GM19240 (cell line): Measurements from ENCODE around the gene KRTAP5-8.
"Not testable (repeated sequence)": the region's sequence is repeated elsewhere in the genome, so short reads cannot be mapped to it uniquely, and the experiment has no call there.

Source experiments
- DNase-seq: peaks from one replicate; pipeline ENCODE4 v3.0.0; 2011; ENCODE audit warnings: low spot score; ENCODE audit not compliant: insufficient read length

Gene KRTAP5-8, protein sequence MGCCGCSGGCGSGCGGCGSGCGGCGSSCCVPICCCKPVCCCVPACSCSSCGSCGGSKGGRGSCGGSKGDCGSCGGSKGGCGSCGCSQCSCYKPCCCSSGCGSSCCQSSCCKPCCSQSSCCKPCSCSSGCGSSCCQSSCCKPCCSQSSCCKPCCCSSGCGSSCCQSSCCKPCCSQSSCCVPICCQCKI

DNA sequence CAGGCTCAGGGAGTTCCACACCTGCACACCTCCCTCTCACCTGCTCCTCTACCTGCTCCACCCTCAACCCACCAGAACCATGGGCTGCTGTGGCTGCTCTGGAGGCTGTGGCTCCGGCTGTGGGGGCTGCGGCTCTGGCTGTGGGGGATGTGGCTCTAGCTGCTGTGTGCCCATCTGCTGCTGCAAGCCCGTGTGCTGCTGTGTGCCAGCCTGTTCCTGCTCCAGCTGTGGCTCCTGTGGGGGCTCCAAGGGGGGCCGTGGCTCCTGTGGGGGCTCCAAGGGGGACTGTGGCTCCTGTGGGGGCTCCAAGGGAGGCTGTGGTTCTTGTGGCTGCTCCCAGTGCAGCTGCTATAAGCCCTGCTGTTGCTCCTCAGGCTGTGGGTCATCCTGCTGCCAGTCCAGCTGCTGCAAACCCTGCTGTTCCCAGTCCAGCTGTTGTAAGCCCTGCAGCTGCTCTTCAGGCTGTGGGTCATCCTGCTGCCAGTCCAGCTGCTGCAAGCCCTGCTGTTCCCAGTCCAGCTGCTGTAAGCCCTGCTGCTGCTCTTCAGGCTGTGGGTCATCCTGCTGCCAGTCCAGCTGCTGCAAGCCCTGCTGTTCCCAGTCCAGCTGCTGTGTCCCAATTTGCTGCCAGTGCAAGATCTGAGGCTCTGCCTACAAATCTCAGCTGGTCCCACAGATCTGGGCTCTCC is at the start of gene KRTAP5-8:
Gene KRTAP5-8 (plus strand): TSS at position 49 of the 689 bp plus-strand sequence. CDS start 31 bp downstream, at position 80.
- not testable (repeated sequence) for DNase-seq

DNA sequence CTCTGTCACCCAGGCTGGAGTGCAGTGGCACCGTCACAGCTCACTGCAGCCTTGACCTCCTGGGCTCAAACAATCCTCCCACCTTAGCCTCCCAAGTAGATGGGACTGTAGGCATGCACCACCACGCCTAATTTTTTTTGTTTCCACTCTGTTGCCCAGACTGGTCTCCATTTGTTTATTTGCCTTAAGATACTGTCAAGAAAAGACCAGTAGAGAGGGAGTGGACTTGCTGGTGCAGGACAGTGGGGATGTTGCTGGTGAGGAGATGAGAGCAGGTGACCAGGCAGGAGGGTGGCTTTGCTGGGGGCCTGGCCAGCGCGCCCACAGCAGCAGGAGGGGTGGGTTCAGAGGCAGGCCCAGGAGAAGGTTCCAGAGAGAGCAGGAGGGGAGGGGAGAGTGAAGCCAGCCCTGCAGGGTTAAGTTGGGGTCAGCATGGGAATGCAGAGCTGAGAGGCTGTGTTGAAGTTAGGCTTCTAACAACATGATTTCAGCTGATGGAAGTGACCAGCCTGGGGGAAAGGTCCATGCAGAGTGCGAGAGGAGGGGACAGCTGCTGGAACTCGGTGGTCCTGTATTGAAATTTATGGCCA is 49.0 kb upstream of the KRTAP5-8 start:
- no peak for DNase-seq

- DNase-seq: peak; percentile 35
Observed at GRCh38 chr11:71489311-71490043, 48.3 kb upstream of the KRTAP5-8 start.

- DNase-seq: no peak
Observed at GRCh38 chr11:71490044-71490730, 47.6 kb upstream of the KRTAP5-8 start.

DNA sequence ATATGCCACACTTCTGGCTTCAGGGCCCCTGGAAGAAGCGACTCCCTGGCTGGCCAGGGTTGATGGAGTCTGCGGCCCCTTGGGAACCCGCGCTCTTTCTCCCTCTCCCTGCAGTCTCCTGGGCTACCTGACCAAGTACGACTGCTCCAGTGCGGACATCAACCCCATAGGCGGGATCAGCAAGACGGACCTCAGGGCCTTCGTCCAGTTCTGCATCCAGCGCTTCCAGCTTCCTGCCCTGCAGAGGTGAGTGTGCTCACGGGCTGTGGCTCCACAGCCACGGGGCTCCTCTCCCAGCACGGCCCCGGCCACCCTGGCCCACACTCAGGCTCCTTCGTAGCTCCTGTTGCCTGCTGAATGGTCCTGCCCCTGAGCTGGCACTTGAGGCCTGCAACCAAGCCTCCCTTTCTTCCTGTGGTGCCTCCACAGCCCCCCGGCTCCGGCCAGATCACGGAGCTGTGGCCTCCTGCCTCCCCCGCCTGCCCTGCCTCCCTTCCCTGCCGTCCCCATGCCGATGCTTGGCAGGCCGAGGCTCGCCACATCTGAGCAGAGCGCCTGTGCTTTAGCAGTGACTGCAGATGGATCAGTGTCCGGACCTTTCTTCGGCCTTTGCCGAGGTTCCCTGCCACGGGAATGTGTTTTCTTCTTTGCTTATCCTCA is 47.0 kb upstream of the KRTAP5-8 start:
- no peak for DNase-seq

DNA sequence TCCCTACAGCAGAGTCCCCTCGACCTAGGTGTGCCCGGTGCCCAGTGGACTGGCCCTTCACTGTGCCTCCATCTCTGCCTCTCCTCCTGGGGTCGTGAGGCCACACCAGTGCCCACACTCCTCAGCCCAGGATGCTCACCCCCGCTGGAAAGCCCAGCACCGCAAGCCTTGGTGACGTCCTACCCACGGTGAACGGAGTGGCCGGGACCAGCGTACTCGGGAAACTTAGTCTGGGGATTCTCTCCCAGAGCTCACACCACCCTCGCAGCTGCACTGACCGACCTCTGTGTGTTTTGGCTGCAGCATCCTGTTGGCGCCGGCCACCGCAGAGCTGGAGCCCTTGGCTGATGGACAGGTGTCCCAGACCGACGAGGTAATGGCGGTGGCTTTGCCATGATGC is 46.3 kb upstream of the KRTAP5-8 start:
- no peak for DNase-seq

GRCh38 chr11:71491940-71492339 is 45.9 kb upstream of the KRTAP5-8 start:
- no peak for DNase-seq

DNA sequence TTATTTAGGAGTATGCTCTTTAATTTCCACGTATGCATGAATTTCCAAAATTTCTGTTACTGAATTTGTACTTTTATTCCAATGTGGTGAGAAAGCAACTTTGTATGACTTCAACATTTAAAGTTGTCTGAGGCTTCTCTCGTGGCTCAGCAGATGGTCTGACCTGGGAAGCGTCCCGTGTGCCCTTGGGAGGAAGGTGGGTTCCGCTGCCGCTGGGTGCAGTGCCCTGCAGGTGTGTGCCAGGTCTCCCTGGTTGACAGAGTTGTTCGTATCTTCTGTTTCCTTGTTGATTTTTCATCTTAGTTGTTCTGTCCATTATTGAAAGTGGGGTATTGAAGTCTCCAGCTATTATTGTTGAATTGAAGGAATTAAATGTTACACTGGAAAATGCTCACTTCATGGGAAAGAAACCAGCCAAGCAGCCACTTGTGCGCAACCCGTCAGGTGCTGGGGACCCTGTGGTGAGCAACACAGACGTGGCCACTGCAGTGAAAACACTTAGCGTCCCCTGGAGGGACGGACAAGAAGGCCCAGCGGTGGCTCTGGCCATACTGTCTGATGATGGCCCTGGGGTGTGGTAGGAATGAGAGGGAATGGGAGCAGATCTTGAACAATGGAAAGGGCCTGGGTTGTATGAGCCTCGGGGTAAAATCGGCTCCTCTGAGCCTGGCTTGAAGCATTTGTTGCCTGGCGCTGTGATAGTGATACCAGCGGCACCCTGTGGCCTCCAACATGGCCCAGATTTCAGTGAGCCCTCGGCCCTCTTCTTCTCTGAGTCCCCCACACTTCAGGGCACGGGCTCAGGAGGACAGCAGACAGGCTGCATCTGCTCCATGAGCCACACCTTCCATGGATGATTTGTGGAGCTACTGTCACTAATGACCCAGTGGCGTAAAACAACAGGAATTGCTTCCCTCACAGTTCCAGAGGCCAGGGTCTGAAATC is 42.3 kb upstream of the KRTAP5-8 start:
- DNase-seq: no peak

DNA sequence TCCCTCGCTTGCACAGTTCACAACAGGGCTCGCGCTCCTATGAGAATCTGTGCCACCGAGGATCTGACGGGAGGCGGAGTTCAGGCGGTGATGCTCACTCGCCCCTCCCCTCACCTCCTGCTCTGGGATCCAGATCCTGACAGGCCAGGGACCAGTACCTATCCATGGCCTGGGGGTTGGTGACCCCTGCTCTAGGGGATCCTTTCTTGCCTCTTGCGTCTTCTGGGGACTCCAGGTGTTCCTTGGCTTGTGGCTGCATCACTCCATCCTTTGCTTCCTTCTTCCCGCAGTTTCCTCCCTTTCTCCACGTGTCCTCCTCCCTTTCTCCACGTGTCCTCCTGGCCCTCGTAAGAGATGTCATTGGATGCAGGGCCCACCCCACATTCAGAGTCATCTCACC is 41.4 kb upstream of the KRTAP5-8 start:
- no peak for DNase-seq

DNA sequence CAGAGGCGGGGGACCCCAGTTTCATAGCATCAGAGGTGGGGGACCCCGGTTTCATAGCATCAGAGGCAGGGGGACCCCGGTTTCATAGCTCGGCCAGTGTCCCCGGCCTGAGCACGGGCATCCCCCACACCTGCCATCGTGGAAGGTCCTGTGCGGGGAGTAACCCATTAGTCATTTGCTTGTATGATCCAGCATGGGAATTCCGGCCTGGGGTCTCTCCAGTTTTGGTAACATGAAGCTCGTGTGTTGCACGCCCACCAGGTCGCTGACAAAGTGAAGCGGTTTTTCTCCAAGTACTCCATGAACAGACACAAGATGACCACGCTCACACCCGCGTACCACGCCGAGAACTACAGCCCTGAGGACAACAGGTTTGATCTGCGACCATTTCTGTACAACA is 39.7 kb upstream of the KRTAP5-8 start:
- DNase-seq: no peak

DNA sequence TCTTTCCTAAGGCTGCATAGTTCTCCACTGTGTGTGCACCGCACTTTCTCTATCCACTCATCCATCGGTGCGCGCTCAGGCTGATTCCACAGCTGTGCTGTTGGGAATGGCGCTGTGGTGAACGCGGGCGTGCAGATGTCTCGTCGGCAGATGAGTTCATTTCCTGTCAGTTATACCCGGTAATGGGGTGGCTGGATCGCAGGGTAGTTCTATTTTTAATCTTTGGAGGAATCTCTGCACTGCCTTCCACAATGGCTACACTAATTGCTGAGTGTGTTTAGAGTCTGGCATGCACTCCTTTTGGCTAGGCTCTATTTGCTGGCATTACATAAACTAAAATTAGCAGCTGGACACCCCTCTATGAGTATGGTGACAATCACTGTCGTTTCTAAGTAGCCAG is 38.7 kb upstream of the KRTAP5-8 start:
- no peak for DNase-seq

- no peak for DNase-seq
Observed at GRCh38 chr11:71499546-71499945, 38.3 kb upstream of the KRTAP5-8 start.

DNA sequence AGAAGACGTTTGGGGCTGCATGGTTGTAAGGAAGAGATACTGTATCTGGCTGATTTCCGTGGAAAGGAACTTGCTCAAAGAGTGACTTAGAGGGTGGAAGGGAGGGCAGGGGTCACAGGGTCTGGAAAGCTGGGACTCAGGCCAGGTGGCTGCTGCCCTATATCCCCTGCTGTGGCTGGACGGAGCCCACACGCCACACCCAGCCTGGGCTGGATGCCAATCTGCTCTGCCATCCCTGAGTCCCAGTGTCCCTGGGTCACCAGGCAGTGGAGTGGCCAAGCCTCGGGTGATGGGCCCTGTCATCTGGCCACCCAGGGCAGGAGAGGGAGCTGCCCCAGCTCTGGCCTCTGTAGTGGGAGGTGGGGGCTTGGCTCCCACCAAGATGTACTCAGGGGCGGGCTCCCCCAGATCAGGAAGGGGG is 37.2 kb upstream of the KRTAP5-8 start:
- no peak for DNase-seq

DNA sequence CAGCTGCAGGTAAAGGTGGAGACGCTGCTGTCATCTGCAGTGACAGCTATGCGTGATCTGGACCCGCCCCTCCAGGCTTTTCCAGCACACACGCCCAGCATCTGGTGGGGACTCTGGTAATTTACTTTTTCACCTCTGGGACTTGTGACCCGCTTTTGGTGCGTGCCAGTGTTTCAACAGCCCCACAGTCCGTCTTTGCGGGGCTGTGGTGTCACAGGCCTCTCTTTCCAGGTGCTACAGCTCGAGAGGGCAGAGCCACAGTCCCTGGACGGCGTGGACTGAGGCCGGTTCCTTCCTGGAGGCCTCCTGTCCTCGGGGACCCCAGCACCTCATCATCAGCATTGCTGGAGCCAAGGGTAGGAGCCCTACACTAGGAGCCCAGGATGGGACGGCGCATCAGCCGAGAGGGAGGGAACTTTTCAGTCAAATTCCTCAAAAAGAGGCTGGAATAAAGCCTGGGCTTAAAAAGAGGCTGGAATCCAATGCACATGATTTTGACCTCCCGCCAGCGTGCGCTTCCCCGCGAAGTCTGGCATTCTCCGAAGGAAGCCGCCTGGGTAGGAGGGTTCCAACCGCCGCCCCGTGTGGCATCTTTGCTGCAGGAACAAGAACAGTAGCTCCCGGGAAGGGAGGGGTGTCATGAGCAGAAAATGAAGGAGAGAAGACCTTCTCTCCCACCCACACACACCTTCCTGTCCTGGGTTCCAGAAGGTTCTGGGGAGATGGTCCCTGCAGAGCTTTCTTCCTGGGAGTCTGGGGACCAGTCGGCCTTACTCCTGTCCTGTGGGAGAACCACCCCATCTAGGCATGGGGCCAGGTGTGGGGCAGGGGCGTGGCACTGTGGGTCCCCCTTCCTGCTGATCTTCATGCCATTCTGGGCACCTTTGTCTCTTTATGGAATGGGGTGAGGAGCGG is 36.5 kb upstream of the KRTAP5-8 start:
- no peak for DNase-seq

- DNase-seq: no peak
Observed at GRCh38 chr11:71502026-71502425, 35.8 kb upstream of the KRTAP5-8 start.

DNA sequence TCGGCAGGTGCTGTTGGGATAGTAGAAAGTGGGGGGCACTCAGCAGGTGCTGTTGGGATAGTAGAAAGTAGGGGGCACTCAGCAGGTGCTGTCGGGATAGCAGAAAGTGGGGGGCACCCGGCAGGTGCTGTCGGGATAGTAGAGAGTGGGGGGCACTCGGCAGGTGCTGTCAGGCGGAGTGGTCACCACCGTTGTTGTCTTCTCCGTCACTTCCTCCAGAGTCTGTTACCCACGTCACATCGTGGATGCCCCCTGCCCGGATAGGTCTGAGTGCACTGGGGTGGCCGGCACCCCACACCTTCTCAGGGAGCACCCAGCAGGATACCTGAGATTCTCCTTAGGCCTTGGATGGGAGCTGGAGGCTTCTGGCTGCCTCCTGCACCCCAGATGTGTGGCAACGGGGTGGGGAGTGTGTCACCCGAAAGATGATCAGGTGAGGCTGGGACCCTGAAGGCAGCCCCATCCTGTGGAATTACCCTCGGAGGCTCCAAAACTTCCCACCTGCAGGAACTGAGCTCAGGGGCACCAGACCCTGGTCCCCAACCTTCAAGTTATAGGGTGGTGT is 34.9 kb upstream of the KRTAP5-8 start:
- DNase-seq: no peak

GRCh38 chr11:71504531-71504930 is 33.3 kb upstream of the KRTAP5-8 start:
- no peak for DNase-seq

- DNase-seq: no peak
Observed at GRCh38 chr11:71505001-71505400, 32.8 kb upstream of the KRTAP5-8 start.

GRCh38 chr11:71505781-71506180 is 32.0 kb upstream of the KRTAP5-8 start:
- no peak for DNase-seq
